Stomach (tissue), 4 donors: ENCODE data around the gene SLC8A3.

Experiments
- CTCF ChIP-seq, 7 experiments: fragments of 450-650 bp in 4 of 7; fragments of 200-600 bp in 3 of 7; sonication (generic) in 3 of 7; IDR thresholded peaks; one replicate each; pipeline ENCODE4 v1.5.1; 2016 to 2019; ENCODE audit warnings: antibody characterized with exemption in 7 of 7, control low read depth in 2 of 7, mild to moderate bottlenecking in 1 of 7
- EP300 ChIP-seq: sonication (generic); formaldehyde crosslinking; IDR thresholded peaks from one replicate; pipeline ENCODE4 v1.6.1; 2017; ENCODE audit warnings: antibody characterized with exemption
- POLR2A ChIP-seq, 4 donors: fragments of 450-650 bp; IDR thresholded peaks; one replicate each; pipeline ENCODE4 v1.6.1; 2016; ENCODE audit warnings: antibody characterized with exemption in 4 of 4, control low read depth in 2 of 4, mild to moderate bottlenecking in 1 of 4, moderate library complexity in 1 of 4
- POLR2AphosphoS5 ChIP-seq, 3 donors: sonication (generic); formaldehyde crosslinking; IDR thresholded peaks; one replicate each; pipeline ENCODE4 v1.6.1; 2016; ENCODE audit warnings: antibody characterized with exemption in 3 of 3

- no peak for TF ChIP-seq EP300
- no peak for TF ChIP-seq CTCF (IDR thresholded peaks at IDR 0.05)
- peak in 2 of 3 donors; percentile 27 to 50 for TF ChIP-seq POLR2AphosphoS5 (IDR thresholded peaks at IDR 0.05)
- no peak for TF ChIP-seq POLR2A (IDR thresholded peaks at IDR 0.05)
Observed at GRCh38 chr14:69997849-69998248, 190.9 kb downstream of the SLC8A3 start.
